GM12878 (cell line): ENCODE data around the gene LST1. TPM values are rescaled to one million over a fixed set of nuclear protein-coding genes. Genes with fewer than 3 reads are reported as not detected.

Source experiments
- MLLT1 ChIP-seq: fragments of 450-650 bp; IDR thresholded peaks from 2 replicates; pipeline ENCODE4 v1.6.1; 2016; ENCODE audit warnings: mild to moderate bottlenecking
- REST ChIP-seq: IDR thresholded peaks from 2 replicates; pipeline ENCODE4 v1.6.1; 2012; ENCODE audit warnings: mild to moderate bottlenecking, low read depth, low read length
- polyA plus RNA-seq, 11 experiments: library from polyadenylated mRNA; depleted of rRNA in 4 of 11; unstranded in 6 of 11; stranded (reverse) in 5 of 11; fragments of >200 nt; fragmentation: Nextera tagmentation in 4 of 11; fragmentation: Illumina TruSeq in 1 of 11; extraction: Ambion mirVana in 4 of 11; extraction: Trizol in 1 of 11; gene quantifications; 1 replicate in 1 of 11; 2 replicates in 10 of 11; pipeline versions ENCODE4 v1.2.1 to v1.2.3, GENCODE V29; 2011 to 2016; ENCODE audit warnings: inconsistent platforms in 2 of 11, missing spikeins in 2 of 11, low read depth in 1 of 11
- total RNA-seq, 4 experiments: library from RNA; depleted of rRNA in 3 of 4; stranded (reverse); fragments of >200 nt in 3 of 4; fragmentation: Illumina TruSeq in 1 of 4; extraction: Trizol in 1 of 4; gene quantifications; 2 replicates each; pipeline versions ENCODE4 v1.2.1 to v1.2.3, GENCODE V29; 2013 to 2021
- TF ChIP-seq, protein P1 (sequence below): fragments of 450-650 bp; conservative IDR thresholded peaks from 2 replicates; pipeline ENCODE4 v1.6.1; 2017; ENCODE audit warnings: mild to moderate bottlenecking, moderate library complexity

The LST1 gene
- total and polyA plus RNA-seq, 10 of the 15 experiments (the other 5 are each of a cell fraction or from before 2014, with no cell fraction given): 4.1 to 35.5 (median 16.4) TPM

- no peak for TF ChIP-seq REST
- TF ChIP-seq, protein P1, sequence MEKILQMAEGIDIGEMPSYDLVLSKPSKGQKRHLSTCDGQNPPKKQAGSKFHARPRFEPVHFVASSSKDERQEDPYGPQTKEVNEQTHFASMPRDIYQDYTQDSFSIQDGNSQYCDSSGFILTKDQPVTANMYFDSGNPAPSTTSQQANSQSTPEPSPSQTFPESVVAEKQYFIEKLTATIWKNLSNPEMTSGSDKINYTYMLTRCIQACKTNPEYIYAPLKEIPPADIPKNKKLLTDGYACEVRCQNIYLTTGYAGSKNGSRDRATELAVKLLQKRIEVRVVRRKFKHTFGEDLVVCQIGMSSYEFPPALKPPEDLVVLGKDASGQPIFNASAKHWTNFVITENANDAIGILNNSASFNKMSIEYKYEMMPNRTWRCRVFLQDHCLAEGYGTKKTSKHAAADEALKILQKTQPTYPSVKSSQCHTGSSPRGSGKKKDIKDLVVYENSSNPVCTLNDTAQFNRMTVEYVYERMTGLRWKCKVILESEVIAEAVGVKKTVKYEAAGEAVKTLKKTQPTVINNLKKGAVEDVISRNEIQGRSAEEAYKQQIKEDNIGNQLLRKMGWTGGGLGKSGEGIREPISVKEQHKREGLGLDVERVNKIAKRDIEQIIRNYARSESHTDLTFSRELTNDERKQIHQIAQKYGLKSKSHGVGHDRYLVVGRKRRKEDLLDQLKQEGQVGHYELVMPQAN: no peak
- TF ChIP-seq MLLT1: no peak
Observed at GRCh38 chr6:31545291-31545690, 40.8 kb upstream of the LST1 start (continued).
